SW 1271 (cell line): ENCODE measurements around the gene PEX11B.

Source experiments
- DNase-seq, 2 experiments: peaks; one replicate each; lab custom pipeline; 2025; lab: John Stamatoyannopoulos, UW

The PEX11B gene

GRCh38 chr1:145871994-145872924 is 46.3 kb downstream of the PEX11B start:
- no peak for DNase-seq

- no peak for DNase-seq
Observed at GRCh38 chr1:145868232-145868631, 50.3 kb downstream of the PEX11B start.

- no peak for DNase-seq
Observed at GRCh38 chr1:145863282-145864018, 55.1 kb downstream of the PEX11B start.
